Uterus (tissue), 2 donors: ENCODE results near the gene FAM13C.

Experiments
- CTCF ChIP-seq, 4 experiments: fragments of 200-600 bp in 2 of 4; fragments of 450-650 bp in 2 of 4; sonication (generic) in 2 of 4; IDR thresholded peaks; one replicate each; pipeline ENCODE4 v1.5.1; 2016 to 2019; ENCODE audit warnings: antibody characterized with exemption in 4 of 4, mild to moderate bottlenecking in 2 of 4, moderate library complexity in 1 of 4
- POLR2A ChIP-seq, 2 donors: fragments of 450-650 bp; IDR thresholded peaks; one replicate each; pipeline ENCODE4 v1.6.1; 2016; ENCODE audit warnings: antibody characterized with exemption in 2 of 2, mild to moderate bottlenecking in 1 of 2, moderate library complexity in 1 of 2

GRCh38 chr10:59285073-59285472 is 77.3 kb downstream of the FAM13C start:
- TF ChIP-seq CTCF (IDR thresholded peaks at IDR 0.05): no peak
- TF ChIP-seq POLR2A (IDR thresholded peaks at IDR 0.05): no peak
